ENCODE measurements around the gene PTGER1. TPM values are rescaled to one million over a fixed set of nuclear protein-coding genes. Genes with fewer than 3 reads are reported as not detected.
A peak's percentile ranks its signal among the peaks of the same experiment; 100 is the strongest.

PTGER1 gene
- total and polyA plus RNA-seq, 4 donors = 0.15 to 0.42 (median 0.22) TPM; not detected in 1

- Histone ChIP-seq H3K9me3 (ENCODE audit: control insufficient read depth in 4 of 4, low read length in 3 of 4) (no peaks in the 10 kb centered on the region), H3K4me1 (ENCODE audit: control insufficient read depth in 4 of 4, insufficient read depth in 4 of 4, low read length in 3 of 4) (no peaks in the 10 kb centered on the region), H3K9ac (ENCODE audit: low read depth in 1 of 2, low read length in 2 of 2) (no peak overlapping the region), H3K27me3 (ENCODE audit: control insufficient read depth in 4 of 4, insufficient read depth in 4 of 4, low read length in 3 of 4) (no peaks in the 10 kb centered on the region), H3K4me3 (ENCODE audit: low read depth in 1 of 3, low read length in 3 of 3) (no peak overlapping the region), H3K27ac (ENCODE audit: low read depth in 1 of 2, low read length in 2 of 2) (no peak overlapping the region), H3K36me3 (ENCODE audit: control insufficient read depth in 4 of 4, insufficient read depth in 3 of 4, low read depth in 1 of 4, low read length in 3 of 4) (peaks cover 10 to 44% (median 31%) of the 10 kb centered on the region in 4 donors)
- TF ChIP-seq RAD21 (IDR thresholded peaks at IDR 0.05) = no peak
- TF ChIP-seq REST (IDR thresholded peaks at IDR 0.05) = no peak
- no peak for TF ChIP-seq EGR1 (IDR thresholded peaks at IDR 0.05; ENCODE audit: low read depth in 2 of 2)
- no peak for TF ChIP-seq RXRA (IDR thresholded peaks at IDR 0.05)
- no peak for TF ChIP-seq ATF3 (IDR thresholded peaks at IDR 0.05)
- TF ChIP-seq ZBTB33 (IDR thresholded peaks at IDR 0.05) = no peak
- DNase-seq (ENCODE audit: low spot score) = peak; percentile 62
- WGBS = 87% methylated on average over 30 of the region's 30 CpGs
These were observed 24.8 kb downstream of the PTGER1 start for GRCh38 chr19:14450168-14450874.

GRCh38 chr19:14449321-14449720, 25.8 kb downstream of the PTGER1 start:
- H3K4me1 ChIP-seq (ENCODE audit: control insufficient read depth in 4 of 4, insufficient read depth in 4 of 4, low read length in 3 of 4) = no peaks in the 10 kb centered on the region
- no peak overlapping the region for H3K27ac ChIP-seq (ENCODE audit: low read depth in 1 of 2, low read length in 2 of 2)
- H3K9me3 ChIP-seq (ENCODE audit: control insufficient read depth in 4 of 4, low read length in 3 of 4) = no peaks in the 10 kb centered on the region
- no peak overlapping the region for H3K4me3 ChIP-seq (ENCODE audit: low read depth in 1 of 3, low read length in 3 of 3)
- no peaks in the 10 kb centered on the region for H3K27me3 ChIP-seq (ENCODE audit: control insufficient read depth in 4 of 4, insufficient read depth in 4 of 4, low read length in 3 of 4)
- H3K9ac ChIP-seq (ENCODE audit: low read depth in 1 of 2, low read length in 2 of 2) = no peak overlapping the region
- H3K36me3 ChIP-seq (ENCODE audit: control insufficient read depth in 4 of 4, insufficient read depth in 3 of 4, low read depth in 1 of 4, low read length in 3 of 4) = peaks cover 10 to 41% (median 31%) of the 10 kb centered on the region in 4 donors
- no peak for DNase-seq (ENCODE audit: low spot score)
- no peak for TF ChIP-seq CTCF (IDR thresholded peaks at IDR 0.05; ENCODE audit: low read depth, low read length, missing input control)
- TF ChIP-seq HNF4A (conservative IDR thresholded peaks at IDR 0.05) = no peak
- TF ChIP-seq YY1 (IDR thresholded peaks at IDR 0.05) = no peak
- TF ChIP-seq FOXA1 (IDR thresholded peaks at IDR 0.05) = no peak
- no peak for TF ChIP-seq SP1 (IDR thresholded peaks at IDR 0.05)
- TF ChIP-seq HNF4G (IDR thresholded peaks at IDR 0.05) = no peak
- 95% methylated on average over 6 of the region's 6 CpGs for WGBS

All from liver (tissue), 9 donors.